Common myeloid progenitor, CD34-positive (primary cell): Measurements from ENCODE around the gene GORASP1.

Experiments
- CTCF ChIA-PET: fragments of 350-600 bp; sonication (Branson Sonifier 250); formaldehyde crosslinking; loops from one replicate; lab custom pipeline; 2021; ENCODE audit warnings: antibody characterized with exemption; lab: Charles Lee
- POLR2A ChIA-PET: fragments of 350-600 bp; sonication (Branson Sonifier 250); formaldehyde crosslinking; loops from one replicate; lab custom pipeline; 2021; ENCODE audit warnings: antibody characterized with exemption; lab: Charles Lee
- DNase-seq, 3 donors: peaks; one replicate each; pipeline versions ENCODE4 v3.0.0 to v3.0.0-alpha.2; 2013
- H3K27ac ChIP-seq, 2 experiments: 1 replicate in 1 of 2; 2 replicates in 1 of 2; pipeline ENCODE4 v1.7.0; 2013; ENCODE audit warnings: inconsistent platforms in 2 of 2, low read length in 2 of 2, mild to moderate bottlenecking in 2 of 2, low read depth in 1 of 2, moderate library complexity in 1 of 2; ENCODE audit not compliant: severe bottlenecking in 2 of 2, insufficient read depth in 1 of 2, poor library complexity in 1 of 2
- H3K27me3 ChIP-seq, 5 experiments: replicated peaks in 2 of 5; 1 replicate in 3 of 5; 2 replicates in 2 of 5; pipeline versions ENCODE4 v1.6.1 to v1.7.0; 2013; ENCODE audit warnings: low read length in 4 of 5, mild to moderate bottlenecking in 2 of 5, moderate library complexity in 2 of 5, inconsistent platforms in 1 of 5; ENCODE audit not compliant: insufficient read depth in 5 of 5, control insufficient read depth in 4 of 5
- H3K36me3 ChIP-seq, 4 experiments: 1 replicate in 2 of 4; 2 replicates in 2 of 4; pipeline versions ENCODE4 v1.6.1 to v1.7.0; 2013; ENCODE audit warnings: low read length in 3 of 4, control low read depth in 1 of 4, mild to moderate bottlenecking in 1 of 4; ENCODE audit not compliant: control insufficient read depth in 4 of 4, insufficient read depth in 4 of 4
- H3K4me1 ChIP-seq, 4 experiments: 1 replicate in 3 of 4; 2 replicates in 1 of 4; pipeline versions ENCODE4 v1.6.1 to v1.7.1; 2013; ENCODE audit warnings: low read length in 3 of 4, mild to moderate bottlenecking in 3 of 4, control low read depth in 1 of 4, inconsistent platforms in 1 of 4, moderate library complexity in 1 of 4; ENCODE audit not compliant: control insufficient read depth in 4 of 4, insufficient read depth in 4 of 4; ENCODE audit errors: control extremely low read depth in 1 of 4
- H3K4me3 ChIP-seq, 7 experiments: 1 replicate in 4 of 7; 2 replicates in 3 of 7; pipeline versions ENCODE4 v1.5.1 to v1.7.0; 2013; ENCODE audit warnings: mild to moderate bottlenecking in 7 of 7, low read length in 6 of 7, moderate library complexity in 6 of 7, inconsistent platforms in 2 of 7, low read depth in 2 of 7, control low read depth in 1 of 7; ENCODE audit not compliant: insufficient read depth in 4 of 7, control insufficient read depth in 1 of 7; ENCODE audit errors: extremely low read depth in 1 of 7
- H3K9me3 ChIP-seq, 5 experiments: 1 replicate in 4 of 5; 2 replicates in 1 of 5; pipeline versions ENCODE4 v1.6.1 to v1.7.1; 2013; ENCODE audit warnings: low read length in 4 of 5, mild to moderate bottlenecking in 2 of 5, inconsistent platforms in 1 of 5, low read depth in 1 of 5, moderate library complexity in 1 of 5; ENCODE audit not compliant: control insufficient read depth in 4 of 5, insufficient read depth in 2 of 5; ENCODE audit errors: control extremely low read depth in 1 of 5
- WGBS: methylation state at CpG from one replicate; pipeline ENCODE4 v1.1.5; 2013; ENCODE audit not compliant: insufficient coverage; 5-methylcytosine and 5-hydroxymethylcytosine counted together

The GORASP1 gene

DNA sequence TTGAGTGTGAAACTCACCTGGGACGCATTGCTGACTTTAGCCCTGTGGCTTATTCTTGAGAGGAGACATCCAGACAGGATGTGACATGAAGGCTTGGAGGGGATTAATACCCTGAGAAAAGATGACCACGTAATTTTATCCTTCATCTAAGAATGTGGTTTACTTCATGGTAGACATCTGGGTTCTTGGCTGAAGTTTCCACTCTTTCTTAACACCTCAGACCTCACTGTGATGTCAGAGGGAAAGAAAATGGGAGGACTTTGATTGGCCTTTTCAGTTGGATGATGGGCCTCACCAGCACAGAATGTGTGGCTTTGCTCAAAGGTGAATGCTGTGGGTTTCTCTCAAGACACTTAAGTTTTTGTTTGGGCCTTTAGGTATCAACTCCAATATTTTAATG, 16.5 kb downstream of the GORASP1 start:
- 93% methylated on average over 2 of the region's 2 CpGs for WGBS
- CTCF ChIA-PET, result interaction anchor here (1.0 kb wide), 1 partner anchor 17 kb away, joined by 3 read pairs; the partner anchor contains the start of genes GORASP1 and TTC21A

DNA sequence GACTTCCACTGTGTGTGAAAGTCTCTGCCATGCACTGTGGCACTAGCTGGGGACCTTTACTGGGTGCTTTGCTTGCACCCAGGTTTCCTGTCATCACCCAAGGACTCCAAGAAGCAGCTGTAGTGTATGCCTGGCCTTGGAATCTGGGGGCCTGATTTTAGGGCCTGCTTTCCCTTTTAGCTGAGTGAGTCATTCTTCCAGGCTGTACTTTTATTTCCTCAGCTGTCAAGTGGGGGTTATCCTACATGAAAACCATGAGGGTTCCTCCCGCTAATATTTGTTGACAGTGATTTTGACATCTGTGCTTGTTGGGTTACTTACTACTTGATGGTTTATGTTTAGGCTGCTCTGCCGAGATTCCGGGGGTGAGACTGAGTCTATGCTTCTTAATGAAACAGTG, 18.5 kb downstream of the GORASP1 start:
- CTCF ChIA-PET, result interaction anchor here (0.6 to 1.8 kb wide), 4 partner anchors 8 to 186 kb away, joined by 3 to 7 read pairs (median 4); no protein-coding TSS in a partner anchor
- H3K36me3 ChIP-seq, result peaks cover 23 to 87% (median 49%) of the 10 kb centered on the region in 4 experiments

More for the DNA sequence above, 16.5 kb downstream of the GORASP1 start:
- Histone ChIP-seq H3K36me3 (peaks cover 27 to 93% (median 61%) of the 10 kb centered on the region in 4 experiments), H3K27ac (no peak overlapping the region), H3K27me3 (no peaks in the 10 kb centered on the region), H3K4me1 (no peaks in the 10 kb centered on the region), H3K4me3 (no peak overlapping the region), H3K9me3 (no peaks in the 10 kb centered on the region)
- DNase-seq, result peak in 1 of 3 donors; percentile 15
- POLR2A ChIA-PET, result no interaction called here

DNA sequence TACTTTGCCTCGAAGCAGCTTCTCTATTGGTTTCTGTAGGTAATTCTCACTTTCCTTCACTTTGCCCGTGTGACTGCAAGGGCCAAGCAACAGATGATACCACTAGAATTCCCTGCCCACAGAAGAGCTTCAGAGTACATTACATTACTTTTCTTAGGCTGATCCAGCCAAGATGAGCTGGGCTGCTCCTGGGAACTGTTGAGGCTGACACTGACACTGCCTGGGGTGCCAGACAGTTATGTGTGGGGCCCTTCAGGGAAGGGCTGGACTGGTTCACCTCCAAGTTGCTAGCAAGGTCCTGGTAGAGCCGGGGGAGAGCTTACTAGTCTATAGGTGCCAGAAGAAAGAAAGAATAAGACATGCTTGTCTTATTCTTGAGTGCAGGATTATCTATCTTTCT, 19.0 kb downstream of the GORASP1 start:
- DNase-seq, result no peak
- POLR2A ChIA-PET, result interaction anchor here (1.1 kb wide), 1 partner anchor 9 kb away, joined by 4 read pairs; no protein-coding TSS in a partner anchor
- no peaks in the 10 kb centered on the region for H3K9me3 ChIP-seq
- WGBS, result 100% methylated on average over 2 of the region's 3 CpGs
- peaks cover 23 to 87% (median 48%) of the 10 kb centered on the region in 4 experiments for H3K36me3 ChIP-seq
- no peaks in the 10 kb centered on the region for H3K4me1 ChIP-seq
- no peak overlapping the region for H3K4me3 ChIP-seq
- H3K27me3 ChIP-seq, result no peaks in the 10 kb centered on the region
- H3K27ac ChIP-seq, result no peak overlapping the region
- CTCF ChIA-PET, result interaction anchor here (0.8 to 1.8 kb wide), 3 partner anchors 8 to 38 kb away, joined by 3 to 7 read pairs (median 5); no protein-coding TSS in a partner anchor

More for the DNA sequence above, 18.5 kb downstream of the GORASP1 start:
- Histone ChIP-seq H3K9me3 (no peaks in the 10 kb centered on the region), H3K27me3 (no peaks in the 10 kb centered on the region), H3K4me1 (no peaks in the 10 kb centered on the region), H3K27ac (no peak overlapping the region), H3K4me3 (no peak overlapping the region)
- DNase-seq, result no peak
- WGBS, result 100% methylated on average over 3 of the region's 3 CpGs
- POLR2A ChIA-PET, result interaction anchor here (1.1 kb wide), 1 partner anchor 8 kb away, joined by 4 read pairs; no protein-coding TSS in a partner anchor

DNA sequence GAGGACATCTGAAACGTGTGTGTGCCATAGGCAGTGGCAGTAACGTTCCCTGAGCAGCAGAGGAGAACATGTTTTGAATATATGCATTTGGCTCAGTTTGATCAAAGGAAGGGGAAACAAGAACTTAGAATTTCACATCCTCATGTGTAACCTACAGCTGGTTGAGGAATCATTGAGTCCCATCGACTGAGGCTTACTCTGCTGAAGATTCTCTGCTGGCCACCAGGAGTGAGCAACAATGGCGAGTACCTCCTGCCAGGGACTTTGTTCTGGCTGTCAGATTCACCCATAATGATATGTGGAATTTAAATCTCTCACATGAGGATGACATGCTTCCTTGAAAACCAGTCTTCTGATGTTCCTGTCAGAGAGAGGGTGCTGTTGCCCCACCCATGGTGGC, 21.3 kb downstream of the GORASP1 start:
- ChIA-PET CTCF (interaction anchor here (1.4 kb wide), 1 partner anchor 9 kb away, joined by 3 read pairs; no protein-coding TSS in a partner anchor), POLR2A (interaction anchor here (0.7 kb wide), 1 partner anchor 17 kb away, joined by 3 read pairs; no protein-coding TSS in a partner anchor)
- Histone ChIP-seq H3K36me3 (peaks cover 16 to 79% (median 39%) of the 10 kb centered on the region in 4 experiments), H3K9me3 (no peaks in the 10 kb centered on the region), H3K4me1 (no peaks in the 10 kb centered on the region), H3K27ac (no peak overlapping the region), H3K27me3 (no peaks in the 10 kb centered on the region), H3K4me3 (no peak overlapping the region)
- 96% methylated on average over 3 of the region's 4 CpGs for WGBS
- no peak for DNase-seq

DNA sequence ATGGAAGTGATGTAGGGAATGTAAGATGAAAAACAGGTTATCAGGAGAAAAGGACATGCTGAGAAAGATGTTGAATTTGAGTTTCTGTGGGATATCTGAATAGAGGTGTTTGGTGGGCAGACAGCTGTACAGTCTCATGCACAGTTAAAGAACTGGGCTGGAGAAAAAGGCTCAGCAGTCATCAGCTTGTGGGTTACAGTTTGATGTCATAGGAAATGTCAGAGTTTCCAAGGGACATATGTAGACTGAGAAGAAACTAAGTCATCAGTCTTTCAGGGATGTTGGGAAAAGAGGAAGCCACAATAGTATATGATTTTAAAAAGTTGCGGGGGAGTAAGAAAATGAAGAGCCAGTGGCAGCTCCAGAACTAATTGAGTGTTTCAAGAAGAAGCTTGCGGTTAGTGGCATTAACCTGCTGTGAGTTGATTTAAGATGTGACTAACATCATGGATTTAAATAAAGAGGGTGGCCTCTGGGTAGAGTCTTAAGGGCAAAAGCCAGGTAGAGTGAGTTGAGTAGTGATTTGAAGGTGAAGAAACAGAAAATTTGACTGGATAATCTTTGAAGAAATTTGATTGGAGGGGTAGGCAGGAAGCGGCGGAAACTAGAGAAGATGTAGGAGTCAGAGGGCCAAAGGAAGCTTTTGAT, 24.6 kb downstream of the GORASP1 start:
- Histone ChIP-seq H3K36me3 (peaks cover 15 to 74% (median 30%) of the 10 kb centered on the region in 4 experiments), H3K27me3 (no peaks in the 10 kb centered on the region), H3K27ac (no peak overlapping the region), H3K4me3 (no peak overlapping the region), H3K4me1 (peaks cover 0 to 3% (median 0%) of the 10 kb centered on the region in 4 experiments), H3K9me3 (no peaks in the 10 kb centered on the region)
- ChIA-PET CTCF (interaction anchor here (1.5 kb wide), 1 partner anchor 17 kb away, joined by 5 read pairs; no protein-coding TSS in a partner anchor), POLR2A (no interaction called here)
- 97% methylated on average over 4 of the region's 4 CpGs for WGBS
- DNase-seq, result no peak

DNA sequence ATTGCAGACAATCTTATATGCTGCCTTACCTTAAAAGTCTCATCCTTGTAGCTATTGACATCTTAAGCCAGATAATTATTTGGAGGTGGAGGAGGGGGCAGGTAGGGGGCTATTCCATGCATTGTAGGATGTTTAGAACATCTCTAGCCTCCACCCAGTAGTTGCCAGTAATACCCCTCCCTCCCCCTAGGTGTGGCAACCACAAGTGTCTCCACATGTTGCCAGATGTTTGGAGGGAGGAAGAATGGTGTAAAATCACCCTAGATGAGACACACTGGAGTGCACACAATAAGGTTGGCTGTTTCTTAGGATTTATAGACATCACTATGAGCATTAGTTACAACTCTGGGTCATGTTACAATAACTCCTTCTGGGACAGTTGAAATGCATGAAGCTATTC, 27.4 kb downstream of the GORASP1 start:
- peaks cover 0 to 3% (median 0%) of the 10 kb centered on the region in 4 experiments for H3K4me1 ChIP-seq
- peaks cover 12 to 74% (median 25%) of the 10 kb centered on the region in 4 experiments for H3K36me3 ChIP-seq
- peak in 2 of 3 donors; percentile 16 to 28 for DNase-seq
- H3K27me3 ChIP-seq, result no peaks in the 10 kb centered on the region
- H3K9me3 ChIP-seq, result no peaks in the 10 kb centered on the region
- no peak overlapping the region for H3K27ac ChIP-seq
- ChIA-PET CTCF (interaction anchor here (1.0 kb wide), 1 partner anchor 15 kb away, joined by 3 read pairs; no protein-coding TSS in a partner anchor), POLR2A (interaction anchor here (0.5 to 0.6 kb wide), 2 partner anchors 36 to 67 kb away, joined by 3 to 4 read pairs; no protein-coding TSS in a partner anchor)
- no peak overlapping the region for H3K4me3 ChIP-seq

DNA sequence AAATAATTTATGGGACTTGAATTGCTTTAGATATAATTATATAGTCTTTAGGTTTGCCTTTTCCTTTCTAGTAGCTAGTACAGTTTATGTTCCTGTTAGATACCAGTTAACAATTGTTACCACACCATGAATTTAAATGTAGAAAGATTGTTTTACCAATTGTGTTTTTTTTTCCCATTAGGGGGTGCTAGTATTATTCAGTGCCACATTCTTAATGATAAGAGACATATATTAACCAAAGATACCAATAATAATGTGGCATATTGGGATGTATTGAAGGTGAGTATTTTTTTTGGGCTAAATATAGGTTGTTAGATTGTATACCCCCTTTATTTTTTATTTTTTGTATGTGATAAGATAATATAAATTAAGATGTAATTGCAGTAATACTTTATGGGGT, 27.9 kb downstream of the GORASP1 start:
- ChIA-PET CTCF (interaction anchor here (1.0 kb wide), 1 partner anchor 16 kb away, joined by 3 read pairs; no protein-coding TSS in a partner anchor), POLR2A (interaction anchor here (0.5 to 0.6 kb wide), 2 partner anchors 36 to 68 kb away, joined by 3 to 4 read pairs; no protein-coding TSS in a partner anchor)
- no peaks in the 10 kb centered on the region for H3K9me3 ChIP-seq
- H3K4me1 ChIP-seq, result peaks cover 0 to 3% (median 0%) of the 10 kb centered on the region in 4 experiments
- H3K27ac ChIP-seq, result no peak overlapping the region
- H3K36me3 ChIP-seq, result peaks cover 14 to 77% (median 28%) of the 10 kb centered on the region in 4 experiments
- H3K4me3 ChIP-seq, result no peak overlapping the region
- no peak for DNase-seq
- H3K27me3 ChIP-seq, result no peaks in the 10 kb centered on the region
